GM21576 (cell line): ENCODE results near the gene SDHA.
"Not testable (repeated sequence)": the region's sequence is repeated elsewhere in the genome, so short reads cannot be mapped to it uniquely, and the experiment has no call there.

ENCODE experiments used
- ATAC-seq: cut with Tn5 transposase; IDR thresholded peaks from one replicate; pipeline ENCODE4 v1.9.1; 2021; ENCODE audit warnings: mild to moderate bottlenecking, moderate library complexity; ENCODE audit not compliant: unreplicated experiment

The SDHA gene

GRCh38 chr5:296954-297353, 78.8 kb downstream of the SDHA start:
- not testable (repeated sequence) for ATAC-seq

- not testable (repeated sequence) for ATAC-seq
Observed at GRCh38 chr5:297448-297847, 79.3 kb downstream of the SDHA start.

- ATAC-seq: not testable (repeated sequence)
Observed at GRCh38 chr5:297991-298736, 80.0 kb downstream of the SDHA start.

GRCh38 chr5:298737-299125, 80.6 kb downstream of the SDHA start:
- ATAC-seq: no peak

- ATAC-seq: not testable (repeated sequence)
Observed at GRCh38 chr5:299921-300320, 81.8 kb downstream of the SDHA start.

- ATAC-seq: not testable (repeated sequence)
Observed at GRCh38 chr5:300691-301435, 82.7 kb downstream of the SDHA start.

- ATAC-seq: not testable (repeated sequence)
Observed at GRCh38 chr5:302416-302815, 84.3 kb downstream of the SDHA start.

GRCh38 chr5:302966-303365, 84.8 kb downstream of the SDHA start:
- no peak for ATAC-seq

- not testable (repeated sequence) for ATAC-seq
Observed at GRCh38 chr5:303741-304140, 85.6 kb downstream of the SDHA start.

GRCh38 chr5:305050-305449, 86.9 kb downstream of the SDHA start:
- ATAC-seq: no peak

- no peak for ATAC-seq
Observed at GRCh38 chr5:305459-305858, 87.3 kb downstream of the SDHA start.

GRCh38 chr5:306011-306805, 88.1 kb downstream of the SDHA start:
- ATAC-seq: no peak
